Activated CD4-positive, alpha-beta T cell treated with anti-CD3 and anti-CD28 coated beads for 24 hours (primary cell): ENCODE data around the gene PPP3R2.
"Not testable (repeated sequence)": the region's sequence is repeated elsewhere in the genome, so short reads cannot be mapped to it uniquely, and the experiment has no call there.

Experiments
- DNase-seq, 2 donors: peaks; one replicate each; pipeline ENCODE4 v3.0.0-alpha.2; 2020; ENCODE audit warnings: low read depth in 2 of 2

PPP3R2 gene, protein sequence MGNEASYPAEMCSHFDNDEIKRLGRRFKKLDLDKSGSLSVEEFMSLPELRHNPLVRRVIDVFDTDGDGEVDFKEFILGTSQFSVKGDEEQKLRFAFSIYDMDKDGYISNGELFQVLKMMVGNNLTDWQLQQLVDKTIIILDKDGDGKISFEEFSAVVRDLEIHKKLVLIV

DNA sequence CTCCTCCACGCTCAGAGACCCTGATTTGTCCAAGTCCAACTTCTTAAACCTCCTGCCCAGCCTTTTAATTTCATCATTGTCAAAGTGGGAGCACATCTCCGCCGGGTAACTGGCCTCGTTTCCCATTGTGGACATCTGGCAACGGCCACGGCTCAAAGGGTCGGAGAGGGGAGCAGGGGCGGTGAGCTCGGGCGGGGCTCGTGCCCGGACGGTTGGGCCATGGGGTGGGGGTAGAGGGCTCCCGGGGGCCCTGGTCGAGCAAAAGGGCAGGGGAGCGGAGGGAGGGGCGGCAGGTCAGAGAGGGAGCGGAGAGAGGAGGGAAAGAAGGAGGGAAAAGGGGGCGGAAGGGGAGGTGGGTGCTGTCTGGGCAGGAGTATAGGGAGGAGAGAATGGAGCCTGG, at the start of gene PPP3R2:
Gene PPP3R2 (minus strand): TSS at position 174 of the 400 bp plus-strand sequence. CDS start 48 bp downstream, at position 126.
- no peak for DNase-seq

DNA sequence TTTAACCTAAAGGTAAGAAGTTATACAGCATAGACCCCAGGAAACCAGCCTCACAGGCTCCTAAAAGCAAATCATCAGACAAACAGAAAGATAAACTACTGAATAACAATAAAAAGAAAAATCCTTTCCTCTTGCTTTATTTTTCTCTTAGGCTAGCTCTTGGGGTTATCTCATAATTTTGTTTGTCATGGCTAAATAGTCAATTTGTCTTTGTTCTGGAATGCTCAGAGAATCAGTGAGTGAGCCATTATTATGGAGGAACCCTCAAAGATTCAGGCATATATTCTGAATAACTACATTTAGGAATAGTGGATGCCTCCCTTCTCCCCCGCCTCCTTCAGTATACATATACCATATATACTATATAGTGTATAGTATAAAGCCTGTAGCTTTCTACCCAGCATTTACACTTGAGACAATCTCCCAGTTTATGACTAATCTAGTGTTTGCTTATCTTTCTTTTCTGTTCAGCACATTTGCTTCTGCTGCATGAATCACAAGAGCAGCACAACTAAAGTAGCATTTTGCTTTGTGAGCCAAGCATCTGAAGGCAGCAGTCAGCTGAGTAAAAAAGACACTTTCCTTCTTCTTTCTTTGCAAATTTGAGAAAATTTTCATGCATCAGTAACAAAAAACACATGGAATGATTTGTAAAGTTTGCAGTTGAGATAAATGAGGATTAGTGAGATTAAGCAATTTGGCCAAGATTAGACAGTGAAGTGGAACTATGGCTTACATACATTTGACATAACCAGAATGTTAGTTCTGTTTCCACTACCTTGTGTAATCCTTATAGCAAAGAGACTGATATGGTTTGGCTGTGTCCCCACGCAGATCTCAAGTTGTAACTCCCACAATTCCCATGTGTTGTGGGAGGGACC, 45.3 kb upstream of the PPP3R2 start:
- no peak for DNase-seq

DNA sequence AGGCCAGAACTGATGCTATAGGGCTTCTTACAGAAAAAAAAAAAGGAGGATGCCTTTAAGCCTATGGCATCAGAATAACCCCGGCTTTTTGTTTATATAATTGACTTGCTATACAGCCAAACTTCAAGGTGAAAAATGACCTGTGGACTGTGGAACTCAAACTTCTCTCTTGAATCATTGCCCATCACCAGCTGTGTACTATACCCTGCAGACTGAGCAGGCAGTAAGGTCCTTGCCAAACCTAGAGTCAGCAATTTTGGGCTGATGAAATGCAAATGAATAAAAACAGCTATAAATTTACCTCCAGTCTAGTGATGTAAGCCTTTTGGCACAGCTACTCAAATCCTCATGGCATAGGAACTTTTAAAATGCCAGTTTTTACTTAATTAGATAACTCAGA, 44.5 kb upstream of the PPP3R2 start:
- no peak for DNase-seq

DNA sequence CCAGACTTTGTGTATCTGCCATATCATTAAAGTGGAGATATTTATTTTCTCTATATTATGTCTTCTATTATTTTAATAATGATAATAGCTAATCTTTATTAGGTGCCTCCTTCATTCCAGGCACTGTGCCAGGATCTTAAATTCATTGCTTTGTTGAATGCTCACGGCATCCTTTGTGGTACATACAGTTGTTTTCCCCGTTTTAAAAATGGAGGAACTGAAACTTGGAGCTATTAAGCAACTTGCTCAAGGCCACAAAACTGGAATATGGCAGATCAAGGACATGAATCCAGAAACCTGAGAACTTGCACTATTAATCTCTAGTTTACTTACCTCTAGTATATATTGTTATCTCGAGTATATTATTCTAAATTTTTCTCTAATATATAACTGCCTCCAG, 41.5 kb upstream of the PPP3R2 start:
- no peak for DNase-seq

DNA sequence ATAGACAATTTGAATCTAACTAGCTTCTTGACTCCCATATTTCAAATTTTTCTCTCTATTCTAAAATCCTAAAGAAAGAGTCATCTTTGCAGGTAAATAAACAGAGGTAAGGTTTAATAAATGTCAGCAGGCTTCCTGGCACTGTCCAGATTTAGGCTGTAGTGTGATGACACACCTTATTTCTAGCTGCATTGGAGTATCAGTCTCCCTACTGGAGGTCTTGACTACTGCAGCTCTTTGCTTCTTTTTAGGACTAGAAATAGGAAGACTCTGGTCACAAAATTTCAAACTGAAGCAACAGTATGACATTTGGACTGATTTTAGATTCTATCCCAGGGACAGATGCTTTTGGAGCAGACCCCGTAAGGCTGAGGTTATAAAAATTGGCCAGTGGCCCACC, 40.7 kb upstream of the PPP3R2 start:
- no peak for DNase-seq

DNA sequence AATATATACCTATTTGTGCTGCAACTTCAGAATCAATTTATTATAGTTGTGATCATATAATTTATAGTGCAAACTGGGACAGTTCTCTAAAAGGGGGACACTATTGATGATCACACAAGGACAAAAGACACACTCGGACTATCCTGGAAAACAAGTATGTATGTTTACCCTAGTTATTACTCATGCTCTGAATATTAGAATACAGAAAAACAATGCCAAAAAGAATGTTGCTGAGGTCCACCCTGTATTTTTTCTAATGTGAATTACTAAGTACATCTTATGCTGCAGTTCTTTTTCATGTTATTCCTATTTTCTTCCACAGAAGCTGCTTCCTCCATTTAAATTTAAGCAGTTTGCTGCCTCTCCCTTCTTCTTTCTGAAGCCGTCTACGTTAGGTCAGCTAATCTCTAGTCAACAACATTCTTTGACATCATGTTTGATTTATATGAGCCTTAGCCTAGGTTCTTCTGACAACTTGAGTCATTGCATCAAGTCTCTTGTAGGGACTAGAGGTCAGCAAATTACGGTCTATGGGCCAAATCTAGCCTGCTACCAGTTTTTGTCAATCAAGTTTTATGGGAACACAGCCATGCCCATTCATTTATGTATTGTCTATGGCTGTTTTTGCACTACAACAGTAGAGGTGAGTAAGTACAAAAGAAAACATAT, 40.1 kb upstream of the PPP3R2 start:
- DNase-seq: no peak

DNA sequence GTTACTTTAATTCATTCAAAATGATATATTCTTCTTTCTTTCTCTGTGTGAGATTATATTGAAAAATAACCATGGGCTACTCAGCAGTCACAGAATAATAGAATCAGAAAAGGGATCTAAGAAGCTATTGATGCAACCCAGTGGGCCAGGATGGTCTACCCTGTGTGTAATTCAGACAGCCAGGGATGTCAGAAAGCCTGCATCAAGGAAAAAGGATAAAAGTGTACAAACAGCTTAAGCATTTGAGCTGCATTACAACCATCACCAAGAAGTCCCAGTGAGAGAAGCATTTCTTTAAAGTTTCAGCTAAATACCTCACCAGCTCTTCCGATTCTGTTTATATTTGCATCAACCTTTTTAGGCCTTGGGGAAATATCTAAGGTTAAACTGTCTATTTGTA, 37.8 kb upstream of the PPP3R2 start:
- no peak for DNase-seq

DNA sequence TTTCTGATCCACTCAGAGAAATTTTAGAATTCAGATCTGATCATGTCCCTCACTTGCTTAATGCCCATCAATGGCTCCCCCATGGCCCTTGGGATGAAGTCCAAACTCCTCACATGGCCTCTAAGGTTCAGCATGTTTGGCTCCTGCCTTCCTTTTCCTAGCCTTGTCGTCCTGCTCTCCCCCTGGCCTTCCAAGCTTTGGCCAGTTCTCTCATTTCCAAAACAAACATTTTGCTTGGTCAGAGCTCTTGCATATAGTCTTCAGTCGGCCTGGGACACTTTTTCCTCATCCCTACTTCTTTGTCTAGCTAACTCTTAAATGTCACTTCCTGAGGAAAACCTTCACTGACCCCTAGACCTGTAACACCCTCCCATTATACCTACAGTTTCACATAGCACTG, 37.1 kb upstream of the PPP3R2 start:
- DNase-seq: no peak

DNA sequence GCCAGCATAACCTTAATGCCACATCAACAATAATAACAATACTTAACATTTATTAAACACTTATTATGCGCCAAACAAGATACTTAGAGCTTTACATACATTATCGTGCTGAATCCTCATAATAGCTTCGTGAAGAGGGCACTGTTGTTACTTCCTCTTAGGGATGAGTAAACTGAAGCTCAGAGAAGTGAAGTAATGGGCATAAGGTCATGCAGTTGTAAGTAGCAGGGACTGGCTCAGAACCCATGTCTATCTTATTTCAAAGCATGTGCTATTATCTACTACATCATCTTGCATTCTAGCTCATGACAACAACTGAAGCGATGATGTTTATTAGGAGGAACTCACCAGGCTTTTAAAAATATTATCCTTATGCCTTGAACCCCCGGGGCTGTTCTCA, 34.9 kb upstream of the PPP3R2 start:
- DNase-seq: no peak

DNA sequence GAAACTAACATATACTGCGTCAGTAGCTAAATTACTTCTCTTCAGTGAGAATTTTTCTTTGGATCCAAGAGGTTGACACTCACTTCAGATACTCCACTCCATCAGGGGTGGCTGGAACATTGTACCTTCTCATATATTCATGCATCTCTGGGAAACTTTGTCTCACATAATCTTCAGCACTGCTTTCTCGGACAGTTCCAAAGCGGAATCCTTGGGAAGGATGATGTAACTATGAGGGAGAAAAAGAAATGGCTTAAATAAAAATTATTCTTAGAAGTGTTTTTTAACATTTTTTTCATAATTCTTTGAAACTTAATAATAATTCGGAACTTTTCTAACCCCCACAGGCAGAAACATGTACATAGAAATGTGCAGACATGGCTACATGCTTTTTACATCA, 33.4 kb upstream of the PPP3R2 start:
- DNase-seq: no peak

DNA sequence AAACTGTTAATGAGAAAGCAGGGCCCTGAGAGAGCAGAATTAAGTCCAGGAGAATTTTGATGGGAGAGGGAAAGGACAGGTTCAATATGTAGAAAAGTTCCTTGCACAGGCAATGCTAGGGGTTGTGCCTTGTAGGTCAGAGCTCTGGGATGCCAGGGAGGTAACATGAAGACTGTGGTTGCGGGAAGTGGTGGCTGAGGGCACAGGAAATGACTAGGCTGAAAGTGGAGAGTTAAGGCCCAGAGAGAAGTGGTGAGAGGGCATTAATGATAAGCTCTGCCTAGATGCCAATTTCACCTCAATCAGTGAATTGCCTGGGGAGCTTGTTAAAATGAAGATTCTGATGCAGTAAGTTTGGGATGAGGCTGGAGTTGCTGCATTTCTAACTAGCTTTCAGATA, 31.5 kb upstream of the PPP3R2 start:
- no peak for DNase-seq

DNA sequence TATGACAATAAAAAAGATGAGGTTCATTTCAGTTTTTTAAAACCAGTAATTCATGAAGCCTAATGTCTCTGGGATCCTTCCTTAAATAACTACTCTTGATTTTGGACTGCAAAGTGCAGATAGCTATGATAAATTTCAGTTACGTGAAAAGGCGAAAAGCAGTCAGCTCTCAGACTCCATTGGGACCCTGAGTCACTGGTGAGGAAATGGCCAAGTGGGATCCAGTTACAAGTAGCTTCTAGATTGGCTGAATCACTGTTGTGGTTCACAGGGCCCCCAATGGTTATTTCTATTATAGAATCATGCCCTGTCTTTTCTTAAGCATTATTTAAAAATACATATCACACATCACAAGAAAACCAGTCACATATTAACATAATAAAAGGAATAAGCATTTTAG, 31.1 kb upstream of the PPP3R2 start:
- no peak for DNase-seq

DNA sequence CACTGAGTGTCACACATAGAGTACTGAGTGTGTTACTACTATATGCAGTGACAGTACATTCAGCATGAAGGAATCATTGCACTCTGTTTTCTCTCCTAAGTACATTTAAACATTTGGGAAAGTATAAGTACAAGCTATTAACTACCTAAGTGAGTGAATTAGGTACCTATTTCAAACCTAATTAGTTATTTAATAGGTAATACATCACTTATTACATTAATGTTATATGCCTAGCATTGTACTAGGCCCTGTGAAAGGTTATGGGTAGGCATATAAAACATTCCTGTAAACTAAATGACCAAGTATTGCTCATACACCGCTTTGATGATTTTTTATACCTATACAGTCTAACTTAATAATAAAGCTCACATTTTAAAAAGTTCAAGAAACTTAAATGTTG, 25.7 kb upstream of the PPP3R2 start:
- no peak for DNase-seq

DNA sequence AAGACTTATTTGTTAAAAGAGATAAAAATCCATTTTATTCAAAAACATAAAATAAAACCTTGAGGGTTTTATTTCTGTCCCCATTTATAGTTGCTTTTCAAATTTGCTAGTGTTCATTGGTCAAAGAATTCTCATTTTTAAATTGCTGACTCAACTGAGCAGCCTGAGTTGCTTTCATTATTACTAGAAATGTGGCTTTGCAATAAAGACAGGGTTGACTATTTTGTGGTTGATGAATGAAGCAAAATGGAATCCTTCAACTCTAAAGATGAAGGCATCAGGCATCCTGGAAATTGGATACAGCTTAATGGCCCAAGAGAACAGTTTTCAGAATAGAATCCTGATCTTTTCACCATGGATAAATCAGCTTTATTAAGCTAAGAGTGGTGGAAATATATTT, 23.9 kb upstream of the PPP3R2 start:
- no peak for DNase-seq

DNA sequence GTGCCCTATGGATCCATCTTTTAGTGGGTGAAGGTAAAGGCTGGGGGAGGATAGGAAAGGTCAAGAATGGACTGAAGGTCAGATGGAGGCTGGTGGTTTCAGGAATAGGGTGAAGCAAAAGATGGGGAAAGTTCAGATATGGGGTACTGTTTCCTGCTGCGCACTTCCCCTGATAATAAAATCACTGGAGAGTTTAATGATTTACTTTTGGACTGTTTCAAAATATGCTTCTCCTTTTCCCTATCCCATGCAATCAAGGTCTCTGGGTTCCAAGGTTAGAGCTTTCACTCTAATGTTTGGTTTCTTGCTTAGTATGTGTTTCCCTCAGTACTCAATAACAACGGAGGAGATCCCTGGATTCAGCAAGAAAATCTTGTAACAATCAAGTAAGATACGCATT, 10.8 kb upstream of the PPP3R2 start:
- no peak for DNase-seq

DNA sequence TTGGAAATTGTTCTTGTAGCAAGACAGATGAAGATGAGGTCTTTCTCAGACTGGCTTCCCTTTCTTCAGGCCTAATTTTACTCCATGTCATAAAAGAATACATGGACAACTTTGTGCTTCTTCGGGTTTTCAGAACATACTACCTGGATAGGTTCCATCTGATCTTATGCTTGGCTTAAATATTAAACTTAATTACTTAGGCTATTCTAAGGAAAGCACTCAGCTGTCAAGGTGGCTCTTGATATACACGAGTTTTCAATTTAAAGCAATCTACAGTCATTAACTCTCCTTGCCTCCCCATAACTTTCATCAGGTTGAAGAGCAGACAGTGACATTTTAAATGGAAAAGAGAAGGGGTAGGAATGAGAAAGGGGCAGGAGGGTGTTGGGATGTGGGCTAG, 9.5 kb upstream of the PPP3R2 start:
- no peak for DNase-seq

DNA sequence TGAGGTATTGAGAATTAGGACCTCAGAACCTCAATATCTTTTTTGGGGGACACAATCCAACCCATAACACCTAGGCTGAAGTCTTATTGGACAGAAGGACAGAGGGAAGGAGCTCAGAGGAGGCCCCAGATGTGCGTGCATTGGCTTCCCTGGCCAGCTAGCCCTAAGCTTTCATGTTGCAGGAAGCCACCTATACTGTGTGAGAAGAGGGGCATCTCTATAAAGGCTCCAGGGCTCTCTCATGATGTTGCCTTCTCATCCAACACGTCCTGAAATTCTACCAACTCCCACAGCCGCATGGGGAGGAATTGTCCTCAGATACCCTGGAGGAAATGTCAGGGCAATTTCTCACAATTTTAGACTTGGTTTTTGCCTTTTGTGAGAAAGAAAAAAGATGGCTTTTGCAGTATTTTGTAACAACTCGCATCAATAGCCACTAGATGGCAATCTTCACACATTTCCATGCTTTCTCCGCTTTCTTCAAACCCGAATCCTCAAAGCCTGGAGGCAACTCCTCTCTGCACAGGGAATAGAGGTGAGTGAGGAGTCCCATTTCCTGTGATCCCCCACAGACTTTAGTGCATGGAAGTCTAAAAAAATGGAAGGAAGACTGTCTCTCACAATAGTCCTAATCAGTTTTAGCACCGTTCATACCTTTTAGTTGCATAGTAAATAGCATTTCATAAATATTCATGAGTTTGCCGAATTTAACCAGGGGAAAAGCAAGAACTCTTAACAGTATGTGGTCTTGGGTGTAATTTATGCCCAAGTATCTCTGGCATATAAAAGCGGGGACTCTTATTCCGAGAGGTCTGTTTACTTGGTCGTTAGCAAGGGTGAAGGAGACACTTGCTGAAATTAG, 7.4 kb upstream of the PPP3R2 start:
- no peak for DNase-seq

DNA sequence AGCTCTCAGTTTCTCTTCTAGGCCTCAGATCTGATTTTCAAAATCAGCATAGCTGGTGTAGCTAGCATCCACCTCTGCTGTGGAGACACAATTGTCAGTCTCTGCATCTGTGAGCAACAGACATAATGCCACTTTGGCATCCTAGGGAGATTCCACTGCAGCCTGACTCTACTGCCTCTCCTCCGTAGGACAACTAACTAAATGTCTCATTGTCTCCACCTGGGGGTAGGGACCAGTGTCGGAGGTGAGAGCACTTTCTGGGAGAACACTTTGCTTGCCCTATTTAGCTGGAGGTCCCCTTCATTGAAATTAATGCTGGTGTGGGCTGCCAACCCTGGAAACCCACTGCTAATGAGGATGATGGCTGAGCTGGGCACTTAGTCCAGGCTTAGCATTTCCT, 1.4 kb downstream of the PPP3R2 start:
- DNase-seq: no peak

DNA sequence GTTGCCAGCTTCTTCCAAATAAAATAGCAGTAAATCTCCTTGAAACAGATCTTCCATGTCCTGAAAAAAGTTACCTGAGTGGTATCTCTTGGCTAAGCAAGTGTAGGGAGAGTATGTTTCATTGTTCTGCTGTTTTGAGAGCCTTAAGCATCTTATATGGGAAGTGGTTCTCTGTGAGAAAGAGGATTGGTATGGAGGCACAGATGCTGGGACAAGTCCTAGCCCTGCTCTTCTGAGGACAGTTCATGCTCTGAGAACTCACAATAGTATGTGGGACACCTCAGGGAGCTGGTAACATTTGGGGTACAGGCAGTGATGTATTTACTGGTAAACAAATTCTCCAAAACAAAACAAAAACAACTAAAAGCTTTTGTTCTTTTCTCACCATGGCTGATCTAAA, 2.0 kb downstream of the PPP3R2 start:
- DNase-seq: no peak

DNA sequence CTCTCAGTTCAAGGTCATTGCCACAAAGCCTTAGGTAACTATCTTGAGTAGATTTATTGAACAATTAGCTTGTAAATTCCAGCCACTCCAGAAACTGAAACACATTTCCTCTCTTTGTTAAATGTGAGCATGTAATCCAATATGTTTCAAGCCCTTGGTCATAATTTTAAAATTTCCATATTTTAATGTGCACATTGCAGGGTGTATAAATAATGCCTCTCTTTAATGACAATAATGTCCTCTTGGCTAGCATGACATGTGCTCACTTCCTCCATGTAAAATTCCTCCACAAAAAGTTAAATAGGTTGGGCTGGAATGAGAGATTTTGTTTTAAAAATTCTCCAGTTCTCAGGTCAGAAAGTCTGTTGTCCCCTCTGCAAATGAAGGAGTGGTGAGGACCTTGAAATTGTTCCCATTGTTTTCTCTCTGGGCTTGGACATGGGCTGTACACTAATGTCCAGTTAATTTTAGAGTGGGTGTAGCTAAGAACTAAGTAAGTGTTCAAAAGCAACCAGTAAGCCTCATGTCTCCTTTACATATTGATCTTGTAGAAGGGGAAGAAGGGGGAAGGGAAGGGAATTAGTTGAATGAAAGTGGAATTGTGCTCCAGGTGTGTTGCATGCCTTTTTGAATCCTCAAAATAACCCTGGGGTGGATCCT, 2.9 kb downstream of the PPP3R2 start:
- DNase-seq: no peak

DNA sequence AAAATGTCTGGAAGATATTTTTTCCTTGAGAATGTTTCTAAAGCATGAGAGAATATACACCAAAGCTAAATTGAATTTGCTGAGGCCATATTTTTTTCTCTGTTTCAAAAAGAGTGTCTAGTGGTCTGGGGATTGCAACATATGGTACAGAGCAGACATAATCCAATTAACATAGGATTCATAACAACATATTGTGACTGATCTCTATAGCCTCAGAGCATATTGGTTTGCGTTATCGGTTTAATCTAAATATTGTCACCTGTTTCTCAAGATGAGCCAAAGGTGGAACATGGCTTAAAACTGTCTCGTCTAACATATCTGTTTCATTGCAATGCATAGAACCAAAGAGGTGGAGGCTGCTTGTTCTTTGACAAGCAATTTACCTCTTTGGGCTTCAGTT, 3.9 kb downstream of the PPP3R2 start:
- no peak for DNase-seq

DNA sequence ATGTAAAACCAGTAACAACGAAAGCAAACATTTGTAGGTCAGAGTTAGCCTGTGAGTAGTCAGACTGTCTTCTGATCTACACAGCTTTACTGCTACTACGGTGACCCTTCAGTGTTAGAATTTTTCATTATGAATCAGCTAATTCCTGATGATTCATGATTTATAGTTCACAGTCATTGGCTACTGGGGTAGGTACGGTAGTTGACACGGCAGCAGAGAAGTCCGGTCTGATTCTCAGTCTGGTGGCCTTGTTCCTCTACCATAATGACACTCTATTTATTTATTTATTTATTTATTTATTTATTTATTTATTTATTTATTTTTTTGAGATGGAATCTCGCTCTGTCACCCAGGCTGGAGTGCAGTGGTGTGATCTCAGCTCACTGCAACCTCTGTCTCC, 4.7 kb downstream of the PPP3R2 start:
- DNase-seq: not testable (repeated sequence)
